DMS79 treated with DMSO at 0.1 percent for 48 hours (cell line): Measurements from ENCODE around the gene HCK.
A peak's percentile ranks its signal among the peaks of the same experiment; 100 is the strongest.

Experiments
- DNase-seq: peaks from one replicate; lab custom pipeline; 2025; lab: John Stamatoyannopoulos, UW

The HCK gene

DNA sequence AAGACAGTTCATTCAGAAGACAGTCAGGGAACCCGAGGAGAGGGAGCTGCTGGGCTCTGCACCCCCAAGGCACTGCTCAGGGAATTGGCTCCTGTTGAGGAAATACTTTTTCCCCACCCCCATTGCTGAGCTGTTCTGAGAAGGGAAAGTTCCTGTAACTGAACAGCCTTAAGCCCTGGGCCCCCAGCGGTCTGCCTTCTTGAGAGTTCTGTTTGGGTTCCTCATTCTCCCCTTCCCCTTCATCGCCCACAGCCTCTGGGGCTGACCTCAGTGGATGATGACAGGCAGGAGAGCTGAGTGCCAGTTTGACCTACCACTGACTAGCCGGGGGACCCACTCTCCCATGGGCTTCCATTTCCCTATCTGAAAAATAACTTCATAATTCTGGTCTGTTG lies 10.7 kb downstream of the HCK start:
- DNase-seq = no peak

DNA sequence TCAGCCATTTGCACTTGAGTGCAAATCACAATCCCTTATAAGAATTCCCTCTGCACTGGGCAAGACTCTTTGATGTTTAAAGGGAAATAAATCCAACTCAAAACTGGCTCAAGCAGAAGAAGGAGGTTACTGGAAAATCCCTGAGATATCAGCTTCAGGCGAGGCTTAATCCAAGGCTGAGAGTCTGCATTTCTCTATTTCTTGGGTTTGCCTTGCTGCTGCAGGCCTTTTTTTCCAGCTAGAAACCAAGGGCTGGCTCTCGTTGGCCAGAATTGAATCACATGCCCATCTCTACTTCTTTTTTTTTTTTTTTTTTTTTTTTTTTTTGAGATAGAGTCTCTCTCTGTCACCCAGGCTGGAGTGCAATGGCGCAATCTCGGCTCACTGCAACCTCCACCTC lies 11.7 kb downstream of the HCK start:
- no peak for DNase-seq

DNA sequence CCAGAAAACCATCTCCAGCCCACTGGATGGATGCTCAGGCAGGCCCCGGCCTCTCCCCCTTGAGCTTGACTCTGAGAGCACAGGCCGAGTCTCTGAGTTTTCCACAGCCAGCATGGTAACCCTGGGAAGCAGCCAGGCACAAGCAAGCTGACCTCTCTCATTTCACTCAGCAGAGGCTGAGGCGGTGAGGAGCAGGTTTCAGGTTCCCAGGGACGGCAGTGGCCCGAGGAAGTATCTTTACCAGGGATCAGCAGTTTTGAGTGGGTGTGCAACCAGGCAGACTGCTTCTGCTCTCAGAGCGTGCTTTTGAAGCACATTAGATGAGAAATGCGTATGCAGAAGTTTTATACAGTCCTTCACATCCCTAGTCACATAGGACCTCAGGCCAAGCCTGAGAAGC lies 12.6 kb downstream of the HCK start:
- no peak for DNase-seq

DNA sequence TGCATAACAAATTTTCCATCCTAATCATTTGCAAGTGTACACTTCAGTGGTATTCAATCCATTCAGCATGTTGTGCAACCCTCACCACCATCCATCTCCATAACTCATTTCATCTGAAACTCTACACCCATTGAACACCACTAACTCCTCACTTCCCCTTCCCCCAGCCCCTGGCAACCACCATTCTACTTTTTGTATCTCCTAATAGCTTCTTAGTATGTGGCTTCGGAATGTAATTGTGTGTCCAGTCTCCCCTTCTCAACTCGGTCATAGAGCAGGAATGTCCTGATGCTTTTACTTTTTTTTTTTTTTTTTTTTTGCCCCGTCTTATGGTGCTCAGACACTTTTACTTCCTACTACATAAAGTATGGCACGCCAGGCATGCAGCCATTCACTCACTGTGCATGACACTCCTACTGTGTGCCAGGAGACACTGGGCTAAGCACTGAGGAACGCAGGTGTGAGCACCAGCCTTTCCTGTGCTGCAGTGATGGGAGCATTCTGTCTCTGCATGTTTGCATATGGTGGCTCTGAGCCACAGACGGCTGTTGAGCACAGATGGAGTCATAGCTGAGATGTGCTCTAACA lies 15.3 kb downstream of the HCK start:
- no peak for DNase-seq

DNA sequence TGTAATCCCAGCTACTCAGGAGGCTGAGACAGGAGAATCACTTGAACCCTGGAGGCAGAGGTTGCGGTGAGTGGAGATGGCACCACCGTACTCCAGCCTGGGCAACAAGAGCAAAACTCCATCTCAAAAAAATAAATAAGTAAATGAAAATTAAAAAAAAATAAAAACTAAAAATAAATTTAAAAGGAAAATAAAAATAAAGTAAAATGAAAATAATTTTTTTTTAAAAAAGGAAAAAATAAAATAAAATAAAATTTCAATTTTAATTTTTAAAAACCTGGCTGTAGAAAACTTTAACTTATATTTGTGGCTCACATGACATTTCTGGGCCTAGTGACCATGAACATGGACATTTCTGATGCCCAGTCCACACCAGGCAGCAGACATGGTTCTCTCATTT lies 16.1 kb downstream of the HCK start:
- DNase-seq = no peak

DNA sequence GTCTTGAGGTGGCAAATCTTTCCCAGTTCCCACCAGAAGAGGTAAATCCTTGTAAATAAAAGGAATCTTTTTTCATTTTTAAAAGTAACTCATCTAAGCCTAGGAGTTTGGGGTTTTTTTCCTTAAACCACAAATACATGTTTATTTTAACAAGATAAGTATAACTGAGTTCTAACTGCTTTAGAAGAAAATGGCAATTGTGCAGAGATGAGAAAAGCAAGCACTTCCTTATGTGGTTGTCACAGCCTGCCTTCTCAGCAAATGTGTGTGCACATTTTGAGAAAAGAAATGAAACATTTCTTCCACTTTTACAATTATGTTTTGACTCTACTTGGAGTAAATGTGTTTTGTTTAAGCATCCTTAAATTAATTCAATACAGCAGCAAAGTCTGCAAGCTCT lies 17.7 kb downstream of the HCK start:
- DNase-seq = no peak

DNA sequence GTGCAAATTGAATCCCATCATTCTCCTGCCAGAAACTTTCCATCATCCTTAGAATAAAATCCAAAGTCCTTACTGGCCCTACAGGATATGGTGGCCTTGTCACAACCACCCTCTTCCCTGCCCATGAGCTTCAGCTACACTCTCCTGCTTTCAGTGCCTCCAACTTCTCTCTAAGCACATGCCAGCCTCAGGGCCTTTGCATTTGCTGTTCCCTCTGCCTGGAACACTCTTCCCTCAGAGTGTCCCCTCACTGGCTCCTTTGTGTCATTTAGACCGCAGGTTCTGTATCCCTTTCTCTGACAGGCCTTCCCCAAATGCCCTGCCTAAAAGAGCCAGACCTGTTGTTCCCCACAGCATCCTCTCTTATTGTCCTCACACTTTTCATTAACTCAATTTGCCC lies 18.2 kb downstream of the HCK start:
- no peak for DNase-seq

DNA sequence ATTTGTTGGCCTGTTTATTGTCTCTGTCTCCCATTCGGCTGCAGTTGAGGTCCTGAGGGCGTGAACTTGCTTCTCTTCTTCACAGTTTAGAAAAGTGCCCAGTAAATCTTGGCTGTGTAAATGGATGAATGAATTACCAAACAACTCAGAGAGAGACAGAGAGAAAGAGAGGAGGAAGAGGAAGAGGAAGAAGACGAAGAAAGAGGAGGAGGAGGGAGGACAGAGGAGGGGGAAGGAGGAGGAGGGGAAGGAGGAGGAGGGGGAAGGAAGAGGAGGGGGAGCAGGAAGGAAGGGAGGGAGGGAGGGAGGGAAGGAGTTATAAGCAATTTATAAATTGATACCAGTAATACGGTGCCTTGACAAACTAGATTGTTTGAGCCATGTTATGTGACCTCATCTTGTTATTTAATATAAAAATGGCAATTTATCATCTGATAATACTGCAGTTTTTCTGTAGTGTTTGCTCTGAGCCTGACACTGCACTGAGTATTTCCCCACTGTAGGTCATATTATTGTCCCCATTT lies 18.7 kb downstream of the HCK start:
- DNase-seq = no peak

DNA sequence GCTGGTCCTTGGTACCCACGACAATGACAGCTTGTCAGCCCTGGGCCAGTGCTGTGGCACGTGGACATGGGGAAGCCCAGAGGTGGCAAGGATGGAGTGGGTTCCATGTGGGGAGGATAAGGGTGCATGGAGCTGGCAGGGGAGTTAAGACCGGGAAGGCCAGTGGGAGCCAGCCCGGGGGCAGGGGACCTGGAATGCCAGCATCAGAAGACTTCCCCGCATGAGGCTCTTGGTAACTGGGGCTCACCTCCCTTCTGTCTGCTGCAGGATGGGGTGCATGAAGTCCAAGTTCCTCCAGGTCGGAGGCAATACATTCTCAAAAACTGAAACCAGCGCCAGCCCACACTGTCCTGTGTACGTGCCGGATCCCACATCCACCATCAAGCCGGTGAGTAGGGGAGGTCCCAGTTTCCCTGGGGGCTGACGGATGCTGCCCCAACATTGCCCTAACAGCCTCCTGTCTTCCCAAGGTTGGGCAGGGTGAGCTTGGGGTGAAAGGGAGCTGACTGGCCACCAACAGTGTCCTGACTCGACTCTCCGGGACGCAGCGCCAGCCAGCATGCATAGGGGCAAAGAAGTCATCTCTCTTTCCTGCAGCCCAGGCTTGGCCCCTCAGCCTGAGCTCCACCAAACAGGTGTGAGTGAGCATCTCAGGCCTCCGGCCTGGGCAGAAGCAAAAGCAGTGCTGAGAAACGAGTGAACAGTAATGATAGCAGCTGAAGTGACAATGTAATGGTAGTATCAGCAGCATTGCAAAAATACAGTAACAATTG lies 19.5 kb downstream of the HCK start:
- no peak for DNase-seq

DNA sequence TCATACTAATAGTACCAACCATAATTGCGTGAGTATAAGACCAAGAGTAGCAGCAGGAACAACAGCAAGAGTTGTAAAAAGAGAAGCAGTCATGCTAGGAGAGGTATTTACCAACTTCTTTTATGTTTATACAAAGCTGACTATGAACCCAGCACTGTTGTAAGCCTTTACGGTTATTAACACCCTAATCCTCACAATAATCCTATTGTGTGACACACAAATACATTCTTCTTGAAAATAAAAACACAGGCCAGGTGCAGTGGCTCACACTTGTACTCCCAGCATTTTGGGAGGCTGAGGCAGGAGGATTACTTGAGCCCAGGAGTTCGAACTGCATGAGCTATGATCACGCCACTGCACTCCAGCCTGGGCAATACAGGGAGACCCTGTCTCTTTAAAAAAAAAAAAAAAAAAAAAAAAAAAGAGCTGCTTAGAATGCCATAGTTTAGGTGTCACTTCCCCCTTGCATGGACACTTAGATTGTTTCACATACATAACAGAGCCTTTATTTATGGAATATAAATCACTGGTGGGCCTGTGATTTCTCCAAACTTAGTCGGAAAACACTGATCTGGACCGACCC lies 20.2 kb downstream of the HCK start:
- no peak for DNase-seq

DNA sequence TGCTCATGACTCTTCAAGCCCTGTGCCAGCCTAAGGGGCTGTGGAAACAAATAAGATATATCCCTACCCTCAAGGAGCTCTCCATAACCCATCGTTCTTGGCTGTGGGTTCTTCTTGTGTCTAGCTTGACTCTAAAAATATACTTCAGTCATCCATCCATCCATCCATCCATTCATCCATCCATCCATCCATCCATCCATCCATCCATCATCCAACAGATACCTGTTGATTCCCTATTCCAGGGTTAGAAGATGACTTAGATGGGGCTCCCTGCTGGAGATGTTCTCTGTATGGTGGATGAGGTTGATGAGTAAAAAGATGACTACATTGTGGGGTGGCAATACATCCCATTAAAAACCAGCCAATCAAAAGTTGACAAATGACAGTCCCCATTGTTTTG lies 23.5 kb downstream of the HCK start:
- no peak for DNase-seq

DNA sequence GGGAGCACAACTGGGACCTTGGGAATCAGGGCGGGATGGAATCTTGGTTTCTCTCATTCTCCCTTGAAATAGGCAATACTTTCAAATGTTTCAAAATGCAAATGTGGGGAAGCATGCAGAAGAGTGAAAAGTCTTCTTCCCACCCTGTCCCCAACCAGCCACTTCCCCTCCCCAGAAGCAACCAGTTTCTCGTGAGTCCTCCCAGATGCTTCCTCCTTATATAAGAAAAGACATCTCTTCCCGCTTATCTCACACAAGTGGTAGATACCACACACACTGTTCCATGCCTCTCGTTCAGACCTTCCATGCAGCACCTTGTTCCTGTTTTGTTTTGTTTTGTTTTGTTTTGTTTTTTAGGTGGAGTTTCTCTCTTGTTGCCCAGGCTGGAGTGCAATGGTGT lies 25.1 kb downstream of the HCK start:
- DNase-seq = no peak

DNA sequence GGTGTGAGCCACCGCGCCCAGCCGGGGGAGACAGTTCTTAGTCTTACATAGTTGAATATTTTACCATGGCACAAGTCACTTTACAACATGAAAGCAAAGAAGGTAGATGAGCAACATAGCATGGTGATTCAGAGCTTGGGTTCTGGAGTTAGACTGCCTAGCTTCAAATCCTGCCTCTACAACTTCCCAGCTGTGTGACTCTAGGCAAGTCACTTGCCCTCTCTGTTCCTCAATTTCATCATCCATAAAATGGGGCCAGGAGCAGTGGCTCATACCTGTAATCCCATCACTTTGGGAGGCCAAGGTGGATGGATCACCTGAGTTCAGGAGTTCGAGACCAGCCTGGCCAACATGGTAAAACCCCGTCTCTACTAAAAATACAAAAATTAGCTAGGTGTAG lies 26.3 kb downstream of the HCK start:
- no peak for DNase-seq

DNA sequence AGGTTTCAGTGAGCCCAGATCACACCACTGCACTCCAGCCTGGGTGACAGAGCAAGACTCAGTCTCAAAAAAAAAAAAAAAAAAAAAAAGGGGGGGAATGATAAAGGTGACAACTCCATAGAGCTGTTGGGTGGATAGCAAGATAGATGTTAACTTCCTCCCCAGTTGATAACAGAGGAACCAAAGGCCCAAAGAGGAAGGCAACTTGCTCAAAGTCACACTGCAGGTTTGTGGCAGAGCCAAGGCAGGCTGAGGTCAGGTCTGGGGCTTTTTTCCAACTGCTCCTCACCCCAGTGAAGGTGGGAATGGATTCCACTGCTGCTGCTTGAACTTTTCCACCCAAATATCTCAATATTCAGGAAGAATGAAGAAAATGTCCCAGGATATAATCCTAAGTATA lies 26.7 kb downstream of the HCK start:
- no peak for DNase-seq

DNA sequence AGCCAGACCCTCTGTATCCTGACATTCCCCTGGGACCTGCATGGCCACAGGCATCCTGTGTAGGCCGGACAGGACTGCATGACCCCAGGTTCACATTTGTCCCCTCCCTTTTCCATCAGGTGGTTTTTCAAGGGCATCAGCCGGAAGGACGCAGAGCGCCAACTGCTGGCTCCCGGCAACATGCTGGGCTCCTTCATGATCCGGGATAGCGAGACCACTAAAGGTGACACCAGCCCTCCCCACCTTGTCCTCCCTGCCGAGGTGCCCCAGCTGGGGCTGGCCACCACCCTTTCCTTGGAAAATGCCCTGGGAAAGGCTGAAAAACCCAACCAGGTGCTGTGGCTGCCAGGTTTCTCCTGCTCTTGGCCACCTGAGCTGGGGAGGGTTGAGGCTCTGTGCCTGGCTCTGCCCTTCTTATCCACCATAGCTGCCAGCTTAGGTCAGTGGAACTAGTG lies 27.6 kb downstream of the HCK start:
- no peak for DNase-seq

DNA sequence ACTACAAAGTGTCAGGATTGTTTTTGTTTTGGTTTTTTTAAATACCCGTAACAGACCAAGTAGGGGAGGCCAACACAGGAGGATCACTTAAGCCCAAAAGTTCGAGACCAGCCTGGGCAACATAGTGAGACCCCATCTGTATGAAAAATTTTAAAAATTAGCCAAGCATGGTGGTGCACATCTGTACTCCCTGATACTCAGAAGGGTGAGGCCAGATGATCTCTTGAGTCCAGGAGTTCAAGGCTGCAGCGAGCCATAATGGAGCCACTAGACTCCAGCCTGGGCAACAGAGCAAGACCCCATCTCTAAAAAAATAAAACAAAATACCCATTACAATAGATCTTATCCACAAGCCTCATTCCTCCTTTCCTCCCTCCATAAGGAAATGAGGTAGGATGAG lies 28.7 kb downstream of the HCK start:
- DNase-seq = no peak

DNA sequence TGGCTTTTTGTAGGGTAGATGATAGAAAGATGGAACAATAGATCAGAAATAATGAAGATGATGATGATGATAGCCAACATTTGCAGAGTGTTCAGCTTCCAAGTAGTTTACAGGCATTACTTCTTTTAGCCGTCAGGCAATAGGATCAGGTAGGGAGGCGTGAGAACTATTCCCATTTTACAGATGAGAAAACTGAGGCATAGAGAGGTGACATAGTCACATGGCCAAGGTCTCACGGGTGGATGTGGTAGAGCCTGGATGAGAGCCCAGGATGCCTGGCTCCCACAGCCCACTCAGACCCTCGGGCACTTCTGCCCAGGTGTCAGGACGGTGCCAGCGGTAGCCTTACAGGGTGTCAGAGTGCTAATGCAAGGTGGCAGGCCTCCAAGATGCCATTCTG lies 31.4 kb downstream of the HCK start:
- DNase-seq = no peak

DNA sequence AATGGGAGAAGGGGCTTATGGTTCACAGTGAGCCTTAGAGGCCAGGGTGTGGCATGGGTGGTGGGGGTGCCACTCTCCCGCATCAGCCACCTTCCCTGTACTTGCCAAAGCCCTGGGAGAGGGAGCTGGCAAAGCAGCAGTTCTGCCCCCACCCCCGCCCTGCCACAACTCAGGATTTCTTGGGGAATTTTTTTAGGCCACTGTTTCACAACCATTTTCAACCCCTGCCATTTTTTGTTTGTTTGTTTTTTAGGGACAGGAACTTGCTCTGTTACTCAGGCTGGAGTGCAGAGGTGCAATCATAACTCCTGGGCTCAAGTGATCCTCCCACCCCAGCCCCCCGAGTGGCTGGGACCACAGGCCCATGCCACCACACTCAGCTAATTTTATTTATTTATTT lies 35.0 kb downstream of the HCK start:
- DNase-seq = no peak

DNA sequence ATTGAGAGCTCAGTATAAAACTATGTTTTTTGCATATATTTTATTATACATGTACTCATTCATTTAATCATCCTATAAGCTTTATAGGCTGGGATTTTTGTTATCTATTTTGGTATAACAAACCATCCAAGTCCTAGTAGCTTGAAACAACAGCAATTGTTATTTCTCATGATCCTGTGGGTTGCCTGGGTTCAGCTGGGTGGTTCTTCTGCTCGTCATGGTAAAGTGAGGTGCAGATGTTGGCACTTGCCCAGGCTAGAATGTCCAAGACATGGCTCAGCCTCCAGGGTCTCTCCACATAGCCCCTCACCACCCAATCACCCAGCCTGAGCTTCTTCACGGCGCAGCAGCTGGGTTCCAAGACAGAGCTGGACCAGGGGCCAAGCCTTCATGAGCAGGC lies 36.7 kb downstream of the HCK start:
- DNase-seq = no peak

DNA sequence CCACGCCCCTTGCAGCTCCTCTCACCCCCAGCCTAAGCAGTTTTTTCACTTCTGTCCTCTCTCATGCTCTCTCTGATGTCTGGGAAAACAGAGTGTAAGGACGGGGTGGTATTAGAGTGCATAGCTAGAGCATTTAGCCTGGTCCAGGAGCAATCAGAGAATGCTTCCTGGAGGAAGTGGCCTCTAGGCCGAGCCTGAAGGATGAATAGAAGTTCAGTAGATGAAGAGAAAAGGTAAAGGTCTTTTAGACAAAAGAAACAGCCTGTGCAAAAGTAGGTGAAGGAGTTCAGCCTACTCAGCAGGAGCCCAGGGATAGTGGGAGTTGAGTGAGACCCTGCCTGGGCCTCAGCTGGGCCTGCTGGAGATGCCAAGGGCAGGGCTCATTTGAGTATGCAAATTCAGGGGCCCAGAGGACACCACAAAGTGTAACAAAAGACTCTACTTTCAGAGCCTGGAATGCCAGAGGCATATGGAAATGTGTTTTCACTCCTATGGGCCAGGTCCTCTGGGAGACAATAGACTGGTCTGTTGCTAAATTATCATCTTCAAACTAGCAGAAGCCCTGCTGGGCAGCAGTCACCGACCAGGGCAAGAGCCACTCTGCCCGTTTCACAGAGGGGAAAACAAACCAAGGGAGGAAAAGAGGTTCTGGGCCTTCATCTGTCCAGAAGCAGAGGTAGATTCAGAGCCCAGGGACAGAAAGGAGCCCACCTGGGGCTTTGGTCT lies 37.8 kb downstream of the HCK start:
- no peak for DNase-seq

DNA sequence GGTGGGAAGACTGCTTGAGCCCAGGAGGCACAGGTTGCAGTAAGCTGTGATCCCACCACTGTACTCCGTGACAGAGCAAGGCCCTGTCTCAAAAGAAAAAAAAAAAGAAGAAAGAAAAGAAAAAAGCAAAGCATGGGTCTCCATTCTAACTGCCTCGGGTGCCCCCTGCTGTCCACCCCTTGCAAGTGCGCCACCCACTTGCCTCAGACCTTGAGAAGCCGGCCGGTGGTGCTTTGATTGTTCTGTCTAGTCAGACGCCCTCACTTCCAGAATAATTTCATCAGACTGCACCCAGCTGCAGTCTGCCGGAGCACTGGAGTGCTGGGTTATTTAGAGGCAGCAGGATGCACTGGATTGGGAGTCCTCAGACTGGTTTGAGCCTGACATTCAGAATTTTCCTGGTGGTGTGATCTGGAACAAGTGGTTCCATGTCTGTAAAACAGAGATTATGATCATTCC lies 39.9 kb downstream of the HCK start:
- peak; percentile 77 for DNase-seq

DNA sequence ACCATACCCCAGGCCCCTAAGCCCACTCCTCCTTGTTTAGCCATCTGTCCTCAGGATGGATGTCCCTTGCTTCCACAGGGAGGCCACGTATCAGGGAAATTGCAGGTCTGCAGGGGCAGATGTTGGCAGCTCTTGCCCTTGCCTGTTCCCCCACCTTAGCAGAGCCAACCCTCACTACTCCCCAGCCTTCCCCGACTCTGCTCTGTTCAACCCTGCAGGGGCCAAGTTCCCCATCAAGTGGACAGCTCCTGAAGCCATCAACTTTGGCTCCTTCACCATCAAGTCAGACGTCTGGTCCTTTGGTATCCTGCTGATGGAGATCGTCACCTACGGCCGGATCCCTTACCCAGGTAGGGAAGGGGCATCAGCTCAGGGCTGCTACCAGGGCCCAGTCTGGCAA lies 46.7 kb downstream of the HCK start:
- DNase-seq = no peak
